Measurements from ENCODE around the gene SCAMP3.
"Not testable (repeated sequence)": the region's sequence is repeated elsewhere in the genome, so short reads cannot be mapped to it uniquely, and the experiment has no call there.

SCAMP3 gene

GRCh38 chr1:155228096-155228427 is 34.1 kb downstream of the SCAMP3 start:
- H3K9me3 Mint-ChIP-seq, result no peaks in the 10 kb centered on the region
- H3K27ac Mint-ChIP-seq, result peak overlapping the region; percentile 98
- H3K36me3 Mint-ChIP-seq (ENCODE audit: low read depth), result peaks cover 5% of the 10 kb centered on the region
- H3K4me1 Mint-ChIP-seq, result peaks cover 50% of the 10 kb centered on the region
- TF ChIP-seq CTCF (IDR thresholded peaks at IDR 0.05), result no peak
- H3K27me3 Mint-ChIP-seq (ENCODE audit: low read depth, poor library complexity), result no peaks in the 10 kb centered on the region
- H3K4me3 Mint-ChIP-seq, result peak overlapping the region; percentile 91
- no peak for DNase-seq

DNA sequence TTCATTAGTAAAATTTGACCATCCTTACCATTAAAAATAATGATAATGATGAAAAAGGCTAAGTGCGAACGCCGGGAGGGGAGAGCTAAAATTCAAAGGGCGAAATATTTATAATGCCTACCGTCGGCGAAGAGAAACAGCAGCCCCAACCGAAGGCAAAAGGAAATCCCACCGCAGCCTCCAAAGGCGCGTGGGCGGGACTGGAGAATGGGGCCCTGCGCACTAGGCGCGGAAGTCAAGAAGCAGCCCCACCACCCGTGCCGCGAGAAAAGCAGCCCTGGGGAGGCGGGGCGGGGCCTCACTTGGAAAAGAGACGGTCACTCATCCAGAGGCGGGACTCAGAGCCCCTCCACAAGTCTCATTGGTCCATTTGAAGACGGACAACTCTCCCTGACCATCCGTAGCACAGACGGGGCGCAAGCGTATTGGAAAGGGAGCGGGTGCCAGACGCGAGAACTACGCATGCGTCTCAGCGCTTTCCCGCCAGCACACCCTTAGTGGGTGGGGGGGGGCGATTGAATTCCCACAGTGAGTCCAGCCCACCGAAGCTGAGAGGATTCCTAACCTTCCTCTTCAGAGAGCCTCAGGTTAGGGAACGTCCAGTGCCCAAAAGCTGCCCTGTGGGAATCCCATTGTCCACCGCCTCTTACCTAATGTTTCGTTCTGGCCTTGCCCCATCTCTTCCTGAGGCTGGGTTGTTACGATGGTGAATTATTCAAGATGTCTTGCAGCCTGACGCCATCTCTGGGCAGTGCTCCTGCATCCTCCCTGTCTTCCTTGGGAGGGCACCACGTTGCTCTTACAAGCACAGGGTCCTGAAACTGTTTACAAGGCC is 34.7 kb downstream of the SCAMP3 start:
- Mint-ChIP-seq H3K27ac (peak overlapping the region; percentile 98), H3K27me3 (ENCODE audit: low read depth, poor library complexity) (no peaks in the 10 kb centered on the region), H3K4me3 (peak overlapping the region; percentile 91), H3K36me3 (ENCODE audit: low read depth) (peaks cover 5% of the 10 kb centered on the region), H3K9me3 (no peaks in the 10 kb centered on the region), H3K4me1 (peaks cover 52% of the 10 kb centered on the region)
- DNase-seq, result peak; percentile 98
- TF ChIP-seq CTCF (IDR thresholded peaks at IDR 0.05), result no peak

GRCh38 chr1:155226910-155227260 is 35.3 kb downstream of the SCAMP3 start:
- Mint-ChIP-seq H3K4me3 (peak overlapping the region; percentile 91), H3K36me3 (ENCODE audit: low read depth) (peaks cover 9% of the 10 kb centered on the region), H3K27me3 (ENCODE audit: low read depth, poor library complexity) (no peaks in the 10 kb centered on the region), H3K4me1 (peaks cover 52% of the 10 kb centered on the region), H3K9me3 (no peaks in the 10 kb centered on the region), H3K27ac (peak overlapping the region; percentile 96)
- DNase-seq, result peak; percentile 61
- TF ChIP-seq CTCF (IDR thresholded peaks at IDR 0.05), result no peak

GRCh38 chr1:155226188-155226909 is 35.8 kb downstream of the SCAMP3 start:
- Mint-ChIP-seq H3K4me1 (peaks cover 52% of the 10 kb centered on the region), H3K9me3 (no peaks in the 10 kb centered on the region), H3K4me3 (peak overlapping the region; percentile 91), H3K27ac (peak overlapping the region; percentile 96), H3K36me3 (ENCODE audit: low read depth) (peaks cover 9% of the 10 kb centered on the region), H3K27me3 (ENCODE audit: low read depth, poor library complexity) (no peaks in the 10 kb centered on the region)
- peak; percentile 33 for TF ChIP-seq CTCF (IDR thresholded peaks at IDR 0.05)
- DNase-seq, result peak; percentile 70

DNA sequence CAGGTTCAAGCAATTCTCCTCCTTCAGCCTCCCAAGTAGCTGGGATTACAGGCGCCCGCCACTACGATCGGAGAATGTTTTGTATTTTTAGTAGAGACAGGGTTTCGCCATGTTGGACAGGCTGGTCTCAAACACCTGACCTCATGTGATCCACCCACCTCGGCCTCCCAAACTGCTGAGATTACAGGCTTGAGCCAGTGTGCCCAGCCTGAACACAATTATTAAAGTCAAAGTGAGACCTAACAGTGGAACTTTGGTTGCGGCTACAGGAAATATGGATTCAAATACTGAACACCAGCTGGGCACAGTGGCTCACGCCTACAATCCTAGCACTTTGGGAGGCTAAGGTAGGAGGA is 36.8 kb downstream of the SCAMP3 start:
- H3K27me3 Mint-ChIP-seq (ENCODE audit: low read depth, poor library complexity); H3K27ac Mint-ChIP-seq; H3K9me3 Mint-ChIP-seq: not testable (repeated sequence)

GRCh38 chr1:155223047-155223446 is 39.1 kb downstream of the SCAMP3 start:
- no peak for DNase-seq
- TF ChIP-seq CTCF (IDR thresholded peaks at IDR 0.05), result no peak
- H3K27ac Mint-ChIP-seq, result no peak overlapping the region
- H3K9me3 Mint-ChIP-seq, result no peaks in the 10 kb centered on the region
- H3K4me3 Mint-ChIP-seq, result no peak overlapping the region
- H3K36me3 Mint-ChIP-seq (ENCODE audit: low read depth), result peaks cover 9% of the 10 kb centered on the region
- peaks cover 61% of the 10 kb centered on the region for H3K4me1 Mint-ChIP-seq
- no peaks in the 10 kb centered on the region for H3K27me3 Mint-ChIP-seq (ENCODE audit: low read depth, poor library complexity)

More for the DNA sequence above, 36.8 kb downstream of the SCAMP3 start:
- not testable (repeated sequence) for DNase-seq; H3K36me3 Mint-ChIP-seq (ENCODE audit: low read depth)
- peak overlapping the region; percentile 91 for H3K4me3 Mint-ChIP-seq
- H3K4me1 Mint-ChIP-seq, result peaks cover 52% of the 10 kb centered on the region

GRCh38 chr1:155220211-155220965 is 41.8 kb downstream of the SCAMP3 start:
- Mint-ChIP-seq H3K4me1 (peaks cover 43% of the 10 kb centered on the region), H3K27ac (peak overlapping the region; percentile 59)
- not testable (repeated sequence) for DNase-seq; H3K36me3 Mint-ChIP-seq (ENCODE audit: low read depth); H3K9me3 Mint-ChIP-seq; H3K27me3 Mint-ChIP-seq (ENCODE audit: low read depth, poor library complexity); H3K4me3 Mint-ChIP-seq

Data from nephron progenitor cell (in vitro differentiated cells).